CD4-positive, alpha-beta T cell (primary cell): Measurements from ENCODE around the gene TTC33. TPM values are rescaled to one million over a fixed set of nuclear protein-coding genes. Genes with fewer than 3 reads are reported as not detected.

Experiments used
- ATAC-seq: fragments of 200-7000 bp; cut with Tn5 transposase; one replicate; pipeline ENCODE4 v1.10.0; 2022; ENCODE audit warnings: mild to moderate bottlenecking; ENCODE audit not compliant: poor library complexity
- CTCF ChIA-PET: fragments of 350-600 bp; sonication (Branson Sonifier 250); formaldehyde crosslinking; loops from one replicate; lab custom pipeline; 2021; ENCODE audit warnings: antibody characterized with exemption, inconsistent platforms; lab: Charles Lee
- POLR2A ChIA-PET: fragments of 350-600 bp; sonication (Branson Sonifier 250); formaldehyde crosslinking; loops from one replicate; lab custom pipeline; 2021; ENCODE audit warnings: antibody characterized with exemption, inconsistent platforms; lab: Charles Lee
- DNase-seq, 14 experiments: peaks; one replicate each; pipeline ENCODE4 v3.0.0-alpha.2; 2013 to 2020; ENCODE audit warnings: mixed read lengths in 2 of 14
- H3K27ac ChIP-seq, 2 donors: one replicate each; pipeline versions ENCODE4 v1.5.1 to v1.7.0; 2013; ENCODE audit warnings: low read length in 2 of 2, low read depth in 1 of 2, mild to moderate bottlenecking in 1 of 2
- H3K27me3 ChIP-seq, 2 experiments: 1 replicate in 1 of 2; 2 replicates in 1 of 2; pipeline versions ENCODE4 v1.6.1 to v1.7.0; 2013; ENCODE audit warnings: low read length in 2 of 2, control low read depth in 1 of 2, mild to moderate bottlenecking in 1 of 2, moderate library complexity in 1 of 2; ENCODE audit not compliant: insufficient read depth in 2 of 2, control insufficient read depth in 1 of 2
- H3K36me3 ChIP-seq: one replicate; pipeline ENCODE4 v1.6.1; 2013; ENCODE audit warnings: low read length, control low read depth; ENCODE audit not compliant: insufficient read depth
- H3K4me1 ChIP-seq: one replicate; pipeline ENCODE4 v1.6.1; 2013; ENCODE audit warnings: low read length, control low read depth; ENCODE audit not compliant: insufficient read depth
- H3K4me3 ChIP-seq: one replicate; pipeline ENCODE4 v1.5.1; 2013; ENCODE audit warnings: mild to moderate bottlenecking, low read length, moderate library complexity
- H3K9me3 ChIP-seq, 2 experiments: 1 replicate in 1 of 2; 2 replicates in 1 of 2; pipeline versions ENCODE4 v1.6.1 to v1.7.0; 2013; ENCODE audit warnings: low read length in 2 of 2, mild to moderate bottlenecking in 2 of 2, control low read depth in 1 of 2, moderate library complexity in 1 of 2; ENCODE audit not compliant: control insufficient read depth in 1 of 2, insufficient read depth in 1 of 2
- H3K27ac Mint-ChIP-seq: one replicate; pipeline ENCODE4 v1.8.0; 2020; ENCODE audit warnings: mixed read lengths
- H3K27me3 Mint-ChIP-seq: one replicate; pipeline ENCODE4 v1.8.0; 2021; ENCODE audit warnings: mixed read lengths
- H3K36me3 Mint-ChIP-seq: one replicate; pipeline ENCODE4 v1.8.0; 2021; ENCODE audit warnings: low read depth, mixed read lengths
- H3K4me1 Mint-ChIP-seq: one replicate; pipeline ENCODE4 v1.8.0; 2021; ENCODE audit warnings: low read depth, mixed read lengths
- H3K4me3 Mint-ChIP-seq: one replicate; pipeline ENCODE4 v1.8.0; 2020; ENCODE audit warnings: mild to moderate bottlenecking, mixed read lengths
- H3K9me3 Mint-ChIP-seq: one replicate; pipeline ENCODE4 v1.8.0; 2020; ENCODE audit warnings: mixed read lengths
- intact Hi-C, 2 experiments: fragments of 100-400 bp; cut with DNase I in 1 of 2; cut with micrococcal nuclease in 1 of 2; formaldehyde crosslinking; loops; one replicate each; pipeline versions ENCODE4 v1.15.1 to v1.9.0; 2023 to 2025; cut with DNase I, micrococcal nuclease
- total RNA-seq, 174 experiments: library from RNA in 2 of 174; stranded (reverse) in 2 of 174; gene quantifications; one replicate each; pipeline ENCODE4 v1.2.3 and lab custom pipeline; 2021 to 2026
- TF ChIP-seq, protein P1 (sequence below): fragments of 200-600 bp; IDR thresholded peaks from one replicate; pipeline ENCODE4 v1.8.0; 2022; ENCODE audit warnings: antibody characterized with exemption, mild to moderate bottlenecking

TTC33 gene
- total RNA-seq, 2 experiments from 2014 or later: 8.7 to 12.0 TPM

DNA sequence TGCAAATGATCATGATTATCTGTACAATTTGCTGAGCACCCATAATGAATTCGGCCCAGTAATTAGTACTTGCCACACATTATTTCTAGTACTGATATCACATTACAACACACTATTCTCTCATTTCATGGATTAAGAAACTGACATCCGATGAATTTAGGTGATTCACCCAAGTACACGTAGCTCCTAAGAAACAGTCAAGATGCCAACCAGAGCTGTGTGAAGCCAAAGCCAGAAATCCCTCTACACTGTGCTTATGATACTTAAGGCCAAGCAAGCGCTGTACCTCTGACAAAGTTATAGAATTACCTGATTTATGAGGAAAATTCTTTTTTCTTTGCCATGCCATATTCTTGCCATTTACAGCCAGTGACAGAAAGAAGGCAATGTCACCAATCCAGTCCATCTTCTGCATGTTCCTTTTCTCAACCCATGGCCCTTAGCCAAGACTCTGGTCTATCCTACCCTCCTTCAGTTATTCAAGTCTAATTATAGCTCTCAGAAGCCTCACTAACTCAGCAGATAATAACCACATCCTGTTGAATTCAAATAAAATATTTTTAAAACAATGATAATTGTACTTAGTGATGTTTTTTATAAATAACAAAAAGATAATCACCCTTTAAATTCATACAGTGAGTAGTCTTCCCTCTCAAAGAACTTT lies 150.3 kb downstream of the TTC33 start:
- Histone ChIP-seq H3K36me3 (no peaks in the 10 kb centered on the region), H3K4me1 (peaks cover 21% of the 10 kb centered on the region), H3K27ac (peak overlapping the region in 1 of 2 donors; percentile 53), H3K9me3 (no peaks in the 10 kb centered on the region), H3K27me3 (no peaks in the 10 kb centered on the region), H3K4me3 (peak overlapping the region; percentile 18)
- H3K4me3 Mint-ChIP-seq: peak overlapping the region; percentile 70
- ChIA-PET POLR2A (interaction anchor here (1.1 to 1.8 kb wide), 4 partner anchors 18 to 91 kb away, joined by 3 to 10 read pairs (median 3); no protein-coding TSS in a partner anchor), CTCF (no interaction called here)
- H3K27me3 Mint-ChIP-seq: no peaks in the 10 kb centered on the region
- TF ChIP-seq, protein P1, sequence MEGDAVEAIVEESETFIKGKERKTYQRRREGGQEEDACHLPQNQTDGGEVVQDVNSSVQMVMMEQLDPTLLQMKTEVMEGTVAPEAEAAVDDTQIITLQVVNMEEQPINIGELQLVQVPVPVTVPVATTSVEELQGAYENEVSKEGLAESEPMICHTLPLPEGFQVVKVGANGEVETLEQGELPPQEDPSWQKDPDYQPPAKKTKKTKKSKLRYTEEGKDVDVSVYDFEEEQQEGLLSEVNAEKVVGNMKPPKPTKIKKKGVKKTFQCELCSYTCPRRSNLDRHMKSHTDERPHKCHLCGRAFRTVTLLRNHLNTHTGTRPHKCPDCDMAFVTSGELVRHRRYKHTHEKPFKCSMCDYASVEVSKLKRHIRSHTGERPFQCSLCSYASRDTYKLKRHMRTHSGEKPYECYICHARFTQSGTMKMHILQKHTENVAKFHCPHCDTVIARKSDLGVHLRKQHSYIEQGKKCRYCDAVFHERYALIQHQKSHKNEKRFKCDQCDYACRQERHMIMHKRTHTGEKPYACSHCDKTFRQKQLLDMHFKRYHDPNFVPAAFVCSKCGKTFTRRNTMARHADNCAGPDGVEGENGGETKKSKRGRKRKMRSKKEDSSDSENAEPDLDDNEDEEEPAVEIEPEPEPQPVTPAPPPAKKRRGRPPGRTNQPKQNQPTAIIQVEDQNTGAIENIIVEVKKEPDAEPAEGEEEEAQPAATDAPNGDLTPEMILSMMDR: no peak
- peaks cover 47% of the 10 kb centered on the region for H3K4me1 Mint-ChIP-seq
- H3K36me3 Mint-ChIP-seq: no peaks in the 10 kb centered on the region
- peak overlapping the region; percentile 38 for H3K27ac Mint-ChIP-seq
- intact Hi-C loops: no loop called here
- peak; percentile 59 for ATAC-seq
- peak in 4 of 14 experiments; percentile 17 to 79 (median 26) for DNase-seq
- H3K9me3 Mint-ChIP-seq: no peaks in the 10 kb centered on the region

DNA sequence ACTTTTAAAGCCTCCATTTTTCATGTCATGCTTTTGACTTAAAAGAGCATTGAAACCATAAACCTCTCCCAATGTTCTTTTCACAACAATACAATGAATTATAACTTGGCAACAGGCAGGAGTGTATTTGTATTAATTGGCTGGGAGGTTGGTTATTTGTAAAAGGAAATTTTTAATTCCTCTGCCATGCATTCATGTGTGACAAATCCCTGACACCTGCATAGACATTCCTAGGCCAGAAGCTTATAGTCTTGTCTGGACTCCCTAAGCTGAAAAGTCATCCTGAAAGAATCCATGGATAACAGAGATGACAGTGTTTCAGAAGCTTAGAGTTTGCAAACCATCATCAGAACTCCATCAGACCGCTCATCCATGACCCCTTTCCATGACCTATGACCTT lies 152.4 kb downstream of the TTC33 start:
- CTCF ChIA-PET: no interaction called here
- no peaks in the 10 kb centered on the region for H3K36me3 ChIP-seq
- Mint-ChIP-seq H3K27ac (no peak overlapping the region), H3K27me3 (no peaks in the 10 kb centered on the region), H3K9me3 (no peaks in the 10 kb centered on the region), H3K4me1 (peaks cover 56% of the 10 kb centered on the region), H3K36me3 (no peaks in the 10 kb centered on the region), H3K4me3 (no peak overlapping the region)
- H3K27me3 ChIP-seq: no peaks in the 10 kb centered on the region
- ATAC-seq: no peak
- TF ChIP-seq, protein P1: no peak
- H3K27ac ChIP-seq: no peak overlapping the region
- POLR2A ChIA-PET: no interaction called here
- intact Hi-C loops: no loop called here
- DNase-seq: no peak
- H3K4me3 ChIP-seq: no peak overlapping the region
- no peaks in the 10 kb centered on the region for H3K9me3 ChIP-seq
- peaks cover 21% of the 10 kb centered on the region for H3K4me1 ChIP-seq

DNA sequence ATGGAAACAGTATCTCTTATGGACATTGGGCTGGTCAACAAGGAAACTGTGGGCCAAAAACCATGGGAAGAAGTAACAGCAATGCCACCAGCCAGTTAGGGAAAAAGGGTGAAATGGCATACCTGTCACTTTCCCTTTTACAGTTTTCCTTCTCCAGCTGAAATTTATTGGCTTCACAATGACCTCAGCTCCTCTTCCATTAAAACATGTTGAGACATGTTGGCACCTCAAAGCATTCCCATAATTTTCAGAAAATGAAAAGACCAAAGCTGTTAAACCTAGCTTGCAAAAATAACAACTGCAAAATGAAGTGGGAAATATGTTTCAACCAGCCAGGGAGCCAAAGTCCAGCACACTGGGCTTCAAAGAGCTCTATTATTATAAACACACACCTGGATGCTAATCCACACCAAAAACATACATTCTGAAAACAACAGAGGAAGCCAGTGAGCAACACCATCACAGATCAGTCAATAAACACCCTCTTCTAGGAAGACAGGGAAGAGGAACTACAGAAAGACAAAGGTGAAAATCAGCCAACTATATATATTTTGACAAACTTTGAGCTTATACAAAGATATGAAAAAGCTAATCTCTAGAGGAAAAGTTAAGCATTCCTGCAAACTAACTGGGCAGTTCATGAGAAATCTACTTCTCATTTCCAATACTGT lies 154.4 kb downstream of the TTC33 start:
- H3K9me3 ChIP-seq: no peaks in the 10 kb centered on the region
- intact Hi-C loops: no loop called here
- H3K4me1 Mint-ChIP-seq: peaks cover 44% of the 10 kb centered on the region

More for the DNA sequence above, 154.4 kb downstream of the TTC33 start:
- no peak overlapping the region for H3K27ac ChIP-seq
- H3K4me3 ChIP-seq: no peak overlapping the region
- no peaks in the 10 kb centered on the region for H3K36me3 ChIP-seq
- no peak for DNase-seq
- no peaks in the 10 kb centered on the region for H3K9me3 Mint-ChIP-seq
- H3K27ac Mint-ChIP-seq: no peak overlapping the region
- no peaks in the 10 kb centered on the region for H3K27me3 ChIP-seq
- ChIA-PET POLR2A (no interaction called here), CTCF (no interaction called here)
- no peak overlapping the region for H3K4me3 Mint-ChIP-seq
- no peak for ATAC-seq
- no peaks in the 10 kb centered on the region for H3K27me3 Mint-ChIP-seq
- H3K36me3 Mint-ChIP-seq: no peaks in the 10 kb centered on the region
- TF ChIP-seq, protein P1: no peak
- H3K4me1 ChIP-seq: peaks cover 17% of the 10 kb centered on the region
